ENCODE results near the gene ADGRB2.

The ADGRB2 gene

DNA sequence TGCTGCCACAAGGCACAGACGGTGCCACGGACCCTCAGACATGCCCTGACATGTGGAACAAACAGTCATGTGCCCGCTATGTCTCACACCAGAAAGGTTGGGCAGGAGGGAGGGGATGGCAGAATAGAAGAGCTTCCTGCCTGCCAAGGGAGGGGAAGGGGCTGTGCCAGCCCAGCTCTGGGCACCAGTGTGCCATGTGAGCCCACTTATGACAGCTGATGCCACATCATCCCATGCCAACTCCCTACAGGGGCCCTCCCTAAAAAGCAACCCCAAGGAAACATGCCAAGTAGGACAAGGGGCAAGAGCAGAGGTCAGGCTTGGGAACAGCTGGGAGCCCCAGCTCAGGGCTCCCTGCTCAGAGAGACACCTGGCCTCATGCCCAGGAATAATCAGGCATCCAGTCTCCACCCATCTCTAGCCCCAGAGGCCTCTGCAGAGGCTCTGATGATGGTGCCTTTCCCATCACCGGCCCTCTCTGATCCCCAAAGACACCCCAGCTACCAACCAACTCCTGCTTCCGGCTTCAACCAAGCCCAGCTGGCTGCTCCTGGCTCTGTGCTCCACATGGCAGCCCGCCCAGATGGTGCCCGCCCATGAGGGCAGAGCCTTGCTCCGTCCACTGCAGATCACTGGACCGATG, 10.3 kb downstream of the ADGRB2 start:
- no peak overlapping the region for H3K27ac ChIP-seq (ENCODE audit: low read depth, low read length)
- 0 out of 2 replicates have a peak, but pooled peaks cover 3% of the 10 kb centered on the region for H3K36me3 ChIP-seq (ENCODE audit: control insufficient read depth, insufficient read depth, low read length)
- peaks cover 13% of the 10 kb centered on the region for H3K4me1 ChIP-seq (ENCODE audit: control insufficient read depth, insufficient read depth, low read length)
- no peak overlapping the region for H3K9ac ChIP-seq (ENCODE audit: low read depth, low read length)
- H3K4me3 ChIP-seq (ENCODE audit: low read depth, low read length), result no peak overlapping the region
- H3K27me3 ChIP-seq (ENCODE audit: control insufficient read depth, insufficient read depth, low read length), result no peaks in the 10 kb centered on the region
- no peaks in the 10 kb centered on the region for H3K9me3 ChIP-seq (ENCODE audit: control insufficient read depth, insufficient read depth, low read length)

DNA sequence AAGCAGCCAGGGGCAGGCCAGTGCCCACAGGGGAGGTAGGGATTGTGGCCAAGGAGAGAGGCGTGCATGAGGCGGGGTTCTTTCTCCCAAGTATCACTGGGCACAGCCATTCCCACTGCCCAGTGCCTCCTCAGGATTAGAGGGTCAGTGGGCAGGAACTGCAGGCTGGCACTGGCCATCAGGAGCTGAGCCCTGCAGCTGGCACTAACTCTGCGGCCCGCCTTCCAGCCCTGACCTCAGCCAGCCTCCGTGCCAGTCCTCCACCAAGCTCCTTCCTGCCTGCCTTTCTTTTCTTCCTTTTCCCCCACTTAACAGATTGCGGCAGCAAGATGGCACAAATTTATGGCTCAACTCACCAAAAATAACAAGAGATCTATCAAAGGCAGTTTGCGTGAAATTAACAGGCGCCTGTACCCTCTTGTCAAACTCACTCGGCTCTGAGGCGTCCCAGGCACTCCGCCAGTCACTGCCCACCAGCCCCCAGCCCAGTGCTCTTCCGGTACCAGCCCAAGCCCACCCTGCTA, 11.1 kb downstream of the ADGRB2 start:
- no peaks in the 10 kb centered on the region for H3K9me3 ChIP-seq (ENCODE audit: control insufficient read depth, insufficient read depth, low read length)
- no peak overlapping the region for H3K9ac ChIP-seq (ENCODE audit: low read depth, low read length)
- H3K36me3 ChIP-seq (ENCODE audit: control insufficient read depth, insufficient read depth, low read length), result 0 out of 2 replicates have a peak, but pooled peaks cover 3% of the 10 kb centered on the region
- H3K4me3 ChIP-seq (ENCODE audit: low read depth, low read length), result no peak overlapping the region
- peaks cover 10% of the 10 kb centered on the region for H3K4me1 ChIP-seq (ENCODE audit: control insufficient read depth, insufficient read depth, low read length)
- H3K27me3 ChIP-seq (ENCODE audit: control insufficient read depth, insufficient read depth, low read length), result no peaks in the 10 kb centered on the region
- no peak overlapping the region for H3K27ac ChIP-seq (ENCODE audit: low read depth, low read length)

DNA sequence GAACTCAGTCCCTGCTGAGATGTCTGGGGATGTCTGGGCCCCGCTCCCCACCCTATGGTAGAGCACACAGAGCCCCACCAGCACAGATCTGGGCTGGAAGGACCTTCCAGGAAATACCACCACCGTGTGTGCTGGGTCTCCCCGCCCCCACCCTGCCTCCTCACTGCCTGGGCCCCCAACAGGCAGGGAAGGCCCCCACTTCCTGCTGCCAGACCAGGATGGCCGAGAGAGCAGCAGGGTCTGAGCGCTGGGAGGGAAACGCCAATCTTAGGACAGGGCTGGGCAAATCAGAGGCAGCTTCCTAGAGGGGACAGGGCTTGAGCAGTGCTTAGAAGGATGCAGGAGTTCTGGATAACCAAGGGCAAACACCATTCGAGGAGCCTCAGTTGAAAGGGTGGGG, 11.9 kb downstream of the ADGRB2 start:
- Histone ChIP-seq H3K36me3 (ENCODE audit: control insufficient read depth, insufficient read depth, low read length) (0 out of 2 replicates have a peak, but pooled peaks cover 3% of the 10 kb centered on the region), H3K27ac (ENCODE audit: low read depth, low read length) (no peak overlapping the region), H3K9me3 (ENCODE audit: control insufficient read depth, insufficient read depth, low read length) (no peaks in the 10 kb centered on the region), H3K27me3 (ENCODE audit: control insufficient read depth, insufficient read depth, low read length) (no peaks in the 10 kb centered on the region), H3K9ac (ENCODE audit: low read depth, low read length) (no peak overlapping the region), H3K4me1 (ENCODE audit: control insufficient read depth, insufficient read depth, low read length) (peaks cover 10% of the 10 kb centered on the region), H3K4me3 (ENCODE audit: low read depth, low read length) (no peak overlapping the region)

- Histone ChIP-seq H3K27me3 (ENCODE audit: control insufficient read depth, insufficient read depth, low read length) (no peaks in the 10 kb centered on the region), H3K4me1 (ENCODE audit: control insufficient read depth, insufficient read depth, low read length) (peaks cover 11% of the 10 kb centered on the region), H3K9me3 (ENCODE audit: control insufficient read depth, insufficient read depth, low read length) (no peaks in the 10 kb centered on the region)
These were observed 12.3 kb downstream of the ADGRB2 start for GRCh38 chr1:31751822-31752241.

GRCh38 chr1:31750858-31751510, 13.2 kb downstream of the ADGRB2 start:
- H3K36me3 ChIP-seq (ENCODE audit: control insufficient read depth, insufficient read depth, low read length), result 0 out of 2 replicates have a peak, but pooled peaks cover 1% of the 10 kb centered on the region
- no peak overlapping the region for H3K27ac ChIP-seq (ENCODE audit: low read depth, low read length)
- H3K4me1 ChIP-seq (ENCODE audit: control insufficient read depth, insufficient read depth, low read length), result peaks cover 18% of the 10 kb centered on the region
- H3K27me3 ChIP-seq (ENCODE audit: control insufficient read depth, insufficient read depth, low read length), result no peaks in the 10 kb centered on the region
- no peaks in the 10 kb centered on the region for H3K9me3 ChIP-seq (ENCODE audit: control insufficient read depth, insufficient read depth, low read length)
- H3K4me3 ChIP-seq (ENCODE audit: low read depth, low read length), result no peak overlapping the region
- H3K9ac ChIP-seq (ENCODE audit: low read depth, low read length), result no peak overlapping the region

More at GRCh38 chr1:31751822-31752241, 12.3 kb downstream of the ADGRB2 start:
- H3K4me3 ChIP-seq (ENCODE audit: low read depth, low read length), result no peak overlapping the region
- no peak overlapping the region for H3K9ac ChIP-seq (ENCODE audit: low read depth, low read length)
- H3K27ac ChIP-seq (ENCODE audit: low read depth, low read length), result no peak overlapping the region
- 0 out of 2 replicates have a peak, but pooled peaks cover 3% of the 10 kb centered on the region for H3K36me3 ChIP-seq (ENCODE audit: control insufficient read depth, insufficient read depth, low read length)

DNA sequence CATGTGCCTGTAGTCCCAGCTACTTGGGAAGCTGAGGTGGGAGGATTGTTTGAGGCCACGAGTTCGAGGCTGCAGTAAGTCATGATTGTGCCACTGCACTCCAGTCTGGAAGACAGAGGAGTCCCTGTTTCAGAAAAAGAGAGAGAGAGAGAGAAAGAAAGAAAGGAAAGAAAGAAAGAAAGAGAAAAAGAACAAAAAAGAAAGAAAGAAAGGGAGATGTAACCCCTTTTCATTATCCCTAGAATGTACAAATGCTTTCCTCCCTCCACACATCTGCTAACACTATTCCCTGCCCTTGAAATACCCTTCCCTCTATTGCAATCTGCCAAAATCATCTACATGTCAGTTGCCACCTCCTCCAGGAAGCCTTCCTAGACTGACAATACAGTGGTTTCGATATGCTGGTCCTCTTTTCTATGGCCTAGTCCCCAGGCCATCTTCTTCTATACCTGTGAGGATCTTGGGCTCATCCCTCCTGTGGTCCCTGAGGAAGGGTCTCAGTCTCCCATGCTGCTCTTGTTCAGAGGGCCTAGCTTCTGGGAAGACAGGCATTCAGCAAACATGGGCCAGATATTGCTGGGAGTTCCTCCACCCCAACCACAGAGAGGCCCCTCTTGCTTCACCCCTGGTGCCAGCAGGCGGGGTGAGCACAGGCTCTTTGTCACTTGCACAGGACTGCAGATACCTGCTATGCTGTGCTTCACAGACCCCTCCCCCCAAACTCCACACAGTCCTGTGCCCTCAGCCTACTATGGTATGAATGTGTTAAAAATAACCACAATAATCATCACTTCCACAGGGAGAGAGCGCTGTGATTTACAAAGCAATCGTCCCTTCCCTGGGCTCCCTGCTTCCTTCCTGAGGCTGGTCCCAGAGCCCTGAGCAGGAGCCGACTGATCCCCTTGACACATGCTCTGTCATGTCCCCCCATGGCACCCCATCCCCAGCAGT, 14.1 kb downstream of the ADGRB2 start:
- H3K27ac ChIP-seq (ENCODE audit: low read depth, low read length), result no peak overlapping the region
- H3K4me3 ChIP-seq (ENCODE audit: low read depth, low read length), result no peak overlapping the region
- H3K9ac ChIP-seq (ENCODE audit: low read depth, low read length), result no peak overlapping the region
- no peaks in the 10 kb centered on the region for H3K27me3 ChIP-seq (ENCODE audit: control insufficient read depth, insufficient read depth, low read length)
- no peaks in the 10 kb centered on the region for H3K36me3 ChIP-seq (ENCODE audit: control insufficient read depth, insufficient read depth, low read length)
- no peaks in the 10 kb centered on the region for H3K9me3 ChIP-seq (ENCODE audit: control insufficient read depth, insufficient read depth, low read length)
- peaks cover 25% of the 10 kb centered on the region for H3K4me1 ChIP-seq (ENCODE audit: control insufficient read depth, insufficient read depth, low read length)

GRCh38 chr1:31748365-31748764, 15.8 kb downstream of the ADGRB2 start:
- H3K27me3 ChIP-seq (ENCODE audit: control insufficient read depth, insufficient read depth, low read length), result no peaks in the 10 kb centered on the region
- no peak overlapping the region for H3K27ac ChIP-seq (ENCODE audit: low read depth, low read length)
- H3K4me1 ChIP-seq (ENCODE audit: control insufficient read depth, insufficient read depth, low read length), result peaks cover 25% of the 10 kb centered on the region

DNA sequence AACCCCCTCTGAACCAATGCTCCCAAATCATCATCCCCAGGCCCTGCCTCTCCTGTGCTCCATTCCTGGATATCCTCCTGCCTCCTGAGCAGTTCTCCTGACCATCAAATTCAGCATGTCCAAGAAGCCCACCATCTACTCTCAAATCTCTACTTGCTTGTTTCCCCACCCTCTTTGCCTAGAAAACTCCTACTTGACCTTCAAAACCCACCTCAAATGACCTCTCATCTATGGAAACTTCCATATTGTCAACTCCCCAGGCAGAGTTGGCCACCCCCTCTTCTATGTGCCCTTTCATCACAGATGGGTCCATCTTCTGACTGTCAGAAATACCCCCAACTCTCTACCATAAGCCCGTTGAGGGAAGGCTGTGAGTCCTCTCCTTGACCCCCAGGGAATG, 16.8 kb downstream of the ADGRB2 start:
- no peak overlapping the region for H3K9ac ChIP-seq (ENCODE audit: low read depth, low read length)
- no peaks in the 10 kb centered on the region for H3K36me3 ChIP-seq (ENCODE audit: control insufficient read depth, insufficient read depth, low read length)
- H3K27ac ChIP-seq (ENCODE audit: low read depth, low read length), result no peak overlapping the region
- no peaks in the 10 kb centered on the region for H3K9me3 ChIP-seq (ENCODE audit: control insufficient read depth, insufficient read depth, low read length)
- no peaks in the 10 kb centered on the region for H3K27me3 ChIP-seq (ENCODE audit: control insufficient read depth, insufficient read depth, low read length)
- H3K4me1 ChIP-seq (ENCODE audit: control insufficient read depth, insufficient read depth, low read length), result peaks cover 21% of the 10 kb centered on the region
- no peak overlapping the region for H3K4me3 ChIP-seq (ENCODE audit: low read depth, low read length)

More at GRCh38 chr1:31748365-31748764, 15.8 kb downstream of the ADGRB2 start:
- no peaks in the 10 kb centered on the region for H3K36me3 ChIP-seq (ENCODE audit: control insufficient read depth, insufficient read depth, low read length)
- no peaks in the 10 kb centered on the region for H3K9me3 ChIP-seq (ENCODE audit: control insufficient read depth, insufficient read depth, low read length)
- no peak overlapping the region for H3K9ac ChIP-seq (ENCODE audit: low read depth, low read length)
- H3K4me3 ChIP-seq (ENCODE audit: low read depth, low read length), result no peak overlapping the region

DNA sequence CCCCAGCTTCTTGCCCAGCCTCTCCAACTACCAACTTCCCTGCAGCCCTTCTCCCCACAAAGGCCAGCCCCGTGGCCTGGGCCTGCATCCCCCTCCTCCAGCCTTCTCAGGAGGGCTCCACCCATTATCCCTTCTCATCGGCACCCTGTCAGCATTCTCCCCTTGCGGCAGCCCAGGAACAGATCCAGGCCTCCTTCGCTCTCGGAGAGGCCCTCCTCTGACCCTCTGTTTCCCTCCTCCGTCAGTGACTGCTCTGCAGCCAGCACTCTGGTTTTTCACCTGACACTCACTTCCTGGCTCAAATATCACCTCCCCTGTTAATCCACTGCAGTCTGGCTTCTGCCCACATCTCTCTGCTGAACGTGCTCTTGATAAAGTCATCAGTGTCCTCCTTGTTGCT, 17.5 kb downstream of the ADGRB2 start:
- no peaks in the 10 kb centered on the region for H3K9me3 ChIP-seq (ENCODE audit: control insufficient read depth, insufficient read depth, low read length)
- H3K4me1 ChIP-seq (ENCODE audit: control insufficient read depth, insufficient read depth, low read length), result peaks cover 15% of the 10 kb centered on the region; the same call in 1 of the 2 replicates
- H3K27me3 ChIP-seq (ENCODE audit: control insufficient read depth, insufficient read depth, low read length), result no peaks in the 10 kb centered on the region
- H3K4me3 ChIP-seq (ENCODE audit: low read depth, low read length), result no peak overlapping the region
- no peaks in the 10 kb centered on the region for H3K36me3 ChIP-seq (ENCODE audit: control insufficient read depth, insufficient read depth, low read length)
- H3K27ac ChIP-seq (ENCODE audit: low read depth, low read length), result no peak overlapping the region
- H3K9ac ChIP-seq (ENCODE audit: low read depth, low read length), result no peak overlapping the region

- no peaks in the 10 kb centered on the region for H3K27me3 ChIP-seq (ENCODE audit: control insufficient read depth, insufficient read depth, low read length)
- H3K9me3 ChIP-seq (ENCODE audit: control insufficient read depth, insufficient read depth, low read length), result no peaks in the 10 kb centered on the region
- no peaks in the 10 kb centered on the region for H3K36me3 ChIP-seq (ENCODE audit: control insufficient read depth, insufficient read depth, low read length)
- peaks cover 15% of the 10 kb centered on the region; the same call in 1 of the 2 replicates for H3K4me1 ChIP-seq (ENCODE audit: control insufficient read depth, insufficient read depth, low read length)
- no peak overlapping the region for H3K27ac ChIP-seq (ENCODE audit: low read depth, low read length)
- H3K4me3 ChIP-seq (ENCODE audit: low read depth, low read length), result no peak overlapping the region
- H3K9ac ChIP-seq (ENCODE audit: low read depth, low read length), result no peak overlapping the region
These were observed 18.0 kb downstream of the ADGRB2 start for GRCh38 chr1:31745946-31746670.
